NCI-H748 (cell line): ENCODE data around the gene NT5E.
"Not testable (repeated sequence)": the region's sequence is repeated elsewhere in the genome, so short reads cannot be mapped to it uniquely, and the experiment has no call there.

Source experiments
- DNase-seq: peaks from one replicate; lab custom pipeline; 2025; ENCODE audit not compliant: unreplicated experiment; lab: John Stamatoyannopoulos, UW

The NT5E gene

GRCh38 chr6:85484948-85485347, 35.1 kb downstream of the NT5E start:
- peak; percentile 25 for DNase-seq

DNA sequence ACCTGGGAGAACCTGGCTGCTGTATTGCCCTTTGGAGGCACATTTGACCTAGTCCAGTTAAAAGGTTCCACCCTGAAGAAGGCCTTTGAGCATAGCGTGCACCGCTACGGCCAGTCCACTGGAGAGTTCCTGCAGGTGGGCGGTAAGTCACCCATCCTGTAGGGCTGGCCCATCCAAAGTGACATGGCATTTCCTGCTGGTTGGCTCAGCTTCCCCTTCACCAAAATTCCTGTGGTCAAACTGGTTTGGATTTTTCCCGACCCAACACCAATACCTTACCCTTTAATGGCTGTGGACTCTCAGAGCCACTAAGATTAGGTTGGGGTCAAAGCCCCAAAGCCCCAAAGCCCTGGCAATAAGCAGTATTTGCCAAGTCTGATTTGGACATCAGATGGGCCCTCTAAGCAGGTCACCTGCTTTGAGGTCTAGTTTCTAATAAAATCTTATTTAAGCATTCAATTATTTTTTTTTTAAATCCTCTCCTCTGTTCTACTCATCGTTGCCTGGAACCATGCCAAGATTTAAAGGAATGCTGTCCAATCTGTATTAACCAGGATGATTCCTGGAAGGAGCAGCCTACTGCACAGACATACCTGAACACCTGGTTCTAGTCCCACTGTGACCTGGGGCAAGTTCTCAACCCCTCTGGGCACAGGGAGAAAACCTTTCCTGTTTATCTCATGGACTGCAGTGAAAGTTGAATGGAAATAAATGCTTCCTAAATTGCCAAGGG, 40.8 kb downstream of the NT5E start:
- no peak for DNase-seq

DNA sequence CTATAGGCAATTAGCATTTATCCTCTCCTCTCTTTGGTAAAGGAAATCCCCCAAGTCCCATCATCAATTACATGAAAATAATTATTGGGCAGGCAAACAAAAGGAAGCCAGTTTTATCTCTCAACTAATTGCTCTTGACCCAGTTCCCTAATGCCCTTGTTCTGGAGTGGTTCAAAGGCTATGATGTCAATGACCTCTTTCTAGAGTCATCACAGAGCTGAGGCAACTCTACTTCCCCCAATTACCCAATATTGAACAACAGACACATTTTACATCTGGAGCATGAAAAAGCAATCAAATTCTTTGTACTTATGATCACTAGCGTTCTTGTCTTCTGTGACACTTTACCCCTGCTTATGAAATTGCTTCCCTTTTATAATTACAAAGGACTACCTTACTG, 43.5 kb downstream of the NT5E start:
- no peak for DNase-seq

- no peak for DNase-seq
Measured at GRCh38 chr6:85494547-85495536, 45.0 kb downstream of the NT5E start.

GRCh38 chr6:85496009-85496579, 46.2 kb downstream of the NT5E start:
- no peak for DNase-seq

DNA sequence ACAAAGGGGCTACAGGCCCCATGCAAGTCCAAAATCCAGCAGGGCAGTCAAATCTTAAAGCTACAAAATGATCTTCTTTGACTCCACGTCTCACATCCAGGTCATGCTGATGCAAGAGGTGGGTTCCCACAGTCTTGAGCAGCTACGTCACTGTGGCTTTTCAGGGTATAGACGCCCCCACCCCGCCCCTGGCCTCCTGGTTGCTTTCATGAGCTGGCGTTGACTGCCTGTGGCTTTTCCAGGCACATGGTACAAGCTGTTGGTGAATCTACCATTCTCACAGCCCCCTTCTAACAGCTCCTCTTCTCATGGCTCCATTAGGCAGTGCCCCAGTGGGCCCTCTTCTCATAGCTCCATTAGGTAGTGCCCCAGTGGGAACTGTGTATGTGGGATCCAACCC, 47.0 kb downstream of the NT5E start:
- DNase-seq, result no peak

GRCh38 chr6:85498596-85499258, 48.8 kb downstream of the NT5E start:
- no peak for DNase-seq

DNA sequence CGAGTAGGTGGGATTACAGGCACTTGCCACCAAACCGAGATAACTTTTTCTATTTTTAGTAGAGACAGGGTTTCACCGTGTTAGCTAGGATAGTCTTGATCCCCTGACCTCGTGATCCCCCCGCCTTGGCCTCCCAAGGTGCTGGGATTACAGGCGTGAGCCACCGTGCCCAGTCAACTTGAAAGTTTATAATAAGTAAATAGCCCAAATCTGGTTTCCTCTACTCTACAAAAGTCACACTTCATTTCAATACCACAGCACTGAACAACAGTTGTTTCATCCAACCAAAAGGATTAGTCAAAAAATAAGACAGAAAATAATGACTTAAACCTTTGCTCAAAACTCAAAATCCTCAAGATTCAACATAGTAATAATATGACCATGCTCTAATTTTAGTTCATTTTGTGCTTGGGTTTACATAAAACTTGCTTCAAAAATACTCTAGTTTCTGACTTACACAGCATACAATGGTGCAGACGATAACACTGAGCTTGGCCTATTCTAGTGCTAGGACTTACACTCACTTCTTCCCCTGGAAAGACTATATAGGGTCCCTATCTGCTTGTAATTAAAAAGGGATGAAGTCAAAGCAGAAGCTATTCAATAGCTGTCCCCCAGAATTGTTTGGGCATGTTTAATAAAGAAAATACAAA, 56.7 kb downstream of the NT5E start:
- no peak for DNase-seq

DNA sequence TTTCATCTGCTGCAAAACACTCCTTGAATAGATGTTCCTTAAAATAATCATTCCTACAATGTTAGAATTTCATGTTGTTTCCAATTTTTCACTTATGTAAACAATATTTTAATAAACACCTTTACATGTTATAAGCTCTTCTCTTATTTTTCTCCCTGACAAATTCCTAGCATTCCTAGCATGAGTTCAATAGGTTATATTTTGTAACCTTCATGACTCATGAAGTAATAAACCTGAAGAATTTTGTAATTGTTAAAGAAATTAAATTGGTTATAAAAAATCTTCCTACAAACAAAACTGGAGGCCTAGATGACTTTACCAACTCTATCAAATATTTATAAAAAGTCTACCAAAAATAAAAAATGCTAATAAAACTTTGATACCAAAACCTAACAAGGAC, 66.3 kb downstream of the NT5E start:
- DNase-seq, result no peak

GRCh38 chr6:85524281-85524680, 74.4 kb downstream of the NT5E start:
- not testable (repeated sequence) for DNase-seq

GRCh38 chr6:85537055-85537494, 87.2 kb downstream of the NT5E start:
- DNase-seq, result no peak

DNA sequence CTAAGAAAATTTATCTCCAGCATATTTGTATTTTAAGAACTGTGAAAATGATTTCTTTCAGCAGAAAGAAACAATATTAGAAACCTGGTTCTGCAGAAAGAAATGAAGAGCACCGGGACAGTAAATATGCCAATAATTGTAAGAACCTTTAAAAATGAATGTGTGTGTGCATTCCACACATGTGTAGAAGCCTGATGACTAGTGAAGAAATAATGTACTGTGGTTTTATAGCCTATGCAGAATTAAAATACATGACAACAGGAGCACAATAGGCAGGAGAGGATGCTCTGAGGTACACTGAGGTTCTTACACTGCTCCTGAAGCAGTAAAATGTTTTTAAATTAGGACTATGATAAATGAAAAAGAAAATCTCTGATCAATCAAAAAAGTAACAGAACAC, 94.9 kb downstream of the NT5E start:
- DNase-seq, result no peak
